Parathyroid adenoma (tissue), 2 donors: ENCODE results near the gene TMEM192.

Experiments
- H2AFZ ChIP-seq: fragments of 300-600 bp; sonication (generic); one replicate; pipeline ENCODE4 v1.7.0; 2017; ENCODE audit warnings: antibody characterized with exemption, mild to moderate bottlenecking
- H3K27ac ChIP-seq: fragments of 300-600 bp; sonication (generic); one replicate; pipeline ENCODE4 v1.7.0; 2017
- H3K27me3 ChIP-seq: fragments of 300-600 bp; sonication (generic); one replicate; pipeline ENCODE4 v1.7.0; 2017; ENCODE audit warnings: low read length; ENCODE audit not compliant: control insufficient read depth, insufficient read depth
- H3K36me3 ChIP-seq: fragments of 300-600 bp; sonication (generic); one replicate; pipeline ENCODE4 v1.7.0; 2017; ENCODE audit warnings: low read length; ENCODE audit not compliant: control insufficient read depth, insufficient read depth
- H3K4me1 ChIP-seq: fragments of 300-600 bp; sonication (generic); one replicate; pipeline ENCODE4 v1.7.0; 2017; ENCODE audit warnings: control low read depth
- H3K4me2 ChIP-seq: fragments of 300-600 bp; sonication (generic); one replicate; pipeline ENCODE4 v1.7.0; 2017; ENCODE audit warnings: low read length
- H3K4me3 ChIP-seq: fragments of 300-600 bp; sonication (generic); one replicate; pipeline ENCODE4 v1.7.0; 2017; ENCODE audit warnings: low read depth, low read length
- H3K79me2 ChIP-seq: fragments of 300-600 bp; sonication (generic); one replicate; pipeline ENCODE4 v1.7.0; 2017; ENCODE audit warnings: control low read depth
- H3K9ac ChIP-seq: fragments of 300-600 bp; sonication (generic); one replicate; pipeline ENCODE4 v1.7.0; 2017; ENCODE audit warnings: mild to moderate bottlenecking
- H3K9me3 ChIP-seq: fragments of 300-600 bp; sonication (generic); one replicate; pipeline ENCODE4 v1.7.0; 2017; ENCODE audit warnings: low read length; ENCODE audit not compliant: control insufficient read depth
- CTCF ChIP-seq: fragments of 300-600 bp; sonication (generic); IDR thresholded peaks from one replicate; pipeline ENCODE4 v1.7.0; 2017; ENCODE audit warnings: antibody characterized with exemption, mild to moderate bottlenecking
- donor health status: primary hyperparathyroidism.

The TMEM192 gene

GRCh38 chr4:165070560-165070959 lies 42.1 kb downstream of the TMEM192 start:
- H3K4me1 ChIP-seq: no peaks in the 10 kb centered on the region
- H3K79me2 ChIP-seq: no peaks in the 10 kb centered on the region
- no peaks in the 10 kb centered on the region for H3K9me3 ChIP-seq
- H3K36me3 ChIP-seq: no peaks in the 10 kb centered on the region
- no peak overlapping the region for H3K4me3 ChIP-seq
- no peaks in the 10 kb centered on the region for H3K27me3 ChIP-seq
- no peak overlapping the region for H2AFZ ChIP-seq
- no peak overlapping the region for H3K4me2 ChIP-seq
- no peak overlapping the region for H3K27ac ChIP-seq
- H3K9ac ChIP-seq: no peak overlapping the region
- no peak for TF ChIP-seq CTCF

- H2AFZ ChIP-seq: no peak overlapping the region
- H3K9ac ChIP-seq: no peak overlapping the region
- no peaks in the 10 kb centered on the region for H3K79me2 ChIP-seq
- no peaks in the 10 kb centered on the region for H3K9me3 ChIP-seq
- TF ChIP-seq CTCF: no peak
- no peaks in the 10 kb centered on the region for H3K4me1 ChIP-seq
- H3K4me3 ChIP-seq: no peak overlapping the region
- no peak overlapping the region for H3K27ac ChIP-seq
- no peaks in the 10 kb centered on the region for H3K36me3 ChIP-seq
- H3K27me3 ChIP-seq: no peaks in the 10 kb centered on the region
- no peak overlapping the region for H3K4me2 ChIP-seq
Observed at GRCh38 chr4:165060938-165061337, 51.7 kb downstream of the TMEM192 start.

GRCh38 chr4:165059386-165059785 lies 53.3 kb downstream of the TMEM192 start:
- no peak overlapping the region for H3K4me3 ChIP-seq
- no peak for TF ChIP-seq CTCF
- no peak overlapping the region for H2AFZ ChIP-seq
- no peak overlapping the region for H3K9ac ChIP-seq
- H3K27ac ChIP-seq: no peak overlapping the region
- no peaks in the 10 kb centered on the region for H3K27me3 ChIP-seq
- H3K4me2 ChIP-seq: no peak overlapping the region
- no peaks in the 10 kb centered on the region for H3K79me2 ChIP-seq
- no peaks in the 10 kb centered on the region for H3K36me3 ChIP-seq
- H3K9me3 ChIP-seq: no peaks in the 10 kb centered on the region
- H3K4me1 ChIP-seq: no peaks in the 10 kb centered on the region

GRCh38 chr4:165058666-165059065 lies 54.0 kb downstream of the TMEM192 start:
- Histone ChIP-seq H3K4me2 (no peak overlapping the region), H3K79me2 (no peaks in the 10 kb centered on the region), H3K4me3 (no peak overlapping the region), H3K36me3 (no peaks in the 10 kb centered on the region), H3K9ac (no peak overlapping the region), H3K9me3 (no peaks in the 10 kb centered on the region), H3K27me3 (no peaks in the 10 kb centered on the region), H3K4me1 (no peaks in the 10 kb centered on the region), H3K27ac (no peak overlapping the region), H2AFZ (no peak overlapping the region)
- no peak for TF ChIP-seq CTCF

- Histone ChIP-seq H3K27me3 (no peaks in the 10 kb centered on the region), H3K79me2 (no peaks in the 10 kb centered on the region), H2AFZ (no peak overlapping the region), H3K4me3 (no peak overlapping the region), H3K27ac (no peak overlapping the region), H3K36me3 (no peaks in the 10 kb centered on the region), H3K9ac (no peak overlapping the region), H3K9me3 (no peaks in the 10 kb centered on the region), H3K4me2 (no peak overlapping the region), H3K4me1 (no peaks in the 10 kb centered on the region)
- no peak for TF ChIP-seq CTCF
Observed at GRCh38 chr4:165055601-165056000, 57.1 kb downstream of the TMEM192 start.
